Psoas muscle (tissue), 8 donors: ENCODE measurements around the gene GSG1L. TPM values are rescaled to one million over a fixed set of nuclear protein-coding genes. Genes with fewer than 3 reads are reported as not detected.

Experiments
- ATAC-seq, 4 donors: fragments of 200-7000 bp; cut with Tn5 transposase; one replicate each; pipeline ENCODE4 v1.9.1; 2020; ENCODE audit warnings: moderate library complexity in 3 of 4, mild to moderate bottlenecking in 2 of 4
- DNase-seq, 2 donors: peaks; one replicate each; pipeline ENCODE4 v3.0.0-alpha.2; 2020
- H3K27ac ChIP-seq: fragments of 200-600 bp; one replicate; pipeline ENCODE4 v1.8.0; 2022
- H3K27me3 ChIP-seq, 3 donors: fragments of 200-600 bp in 1 of 3; one replicate each; pipeline versions ENCODE4 v1.6.1 to v1.8.0; 2013 to 2022; ENCODE audit warnings: low read length in 2 of 3, mild to moderate bottlenecking in 2 of 3, moderate library complexity in 1 of 3; ENCODE audit not compliant: insufficient read depth in 3 of 3
- H3K36me3 ChIP-seq, 2 donors: fragments of 200-600 bp in 1 of 2; one replicate each; pipeline versions ENCODE4 v1.6.1 to v1.8.0; 2013 to 2022; ENCODE audit warnings: low read depth in 1 of 2, mild to moderate bottlenecking in 1 of 2, moderate library complexity in 1 of 2; ENCODE audit not compliant: insufficient read depth in 1 of 2
- H3K4me1 ChIP-seq: fragments of 200-600 bp; one replicate; pipeline ENCODE4 v1.8.0; 2022
- H3K4me3 ChIP-seq: fragments of 200-600 bp; one replicate; pipeline ENCODE4 v1.8.0; 2022; ENCODE audit warnings: mild to moderate bottlenecking
- H3K9me3 ChIP-seq: fragments of 200-600 bp; one replicate; pipeline ENCODE4 v1.8.0; 2022
- WGBS, 3 donors: extraction: QIAGEN DNeasy Blood & Tissue Kit; methylation state at CpG; one replicate each; pipeline versions ENCODE4 v1.1.6 to v1.1.7; 2013; 5-methylcytosine and 5-hydroxymethylcytosine counted together
- intact Hi-C, 2 donors: fragments of 100-400 bp; cut with DNase I; formaldehyde crosslinking; loops; one replicate each; pipeline versions ENCODE4 v1.11.0 to v1.14.2; 2022
- polyA plus RNA-seq, 3 donors: library from polyadenylated mRNA; stranded (reverse); fragments of 200-250 nt; gene quantifications; one replicate each; pipeline ENCODE4 v1.2.3, GENCODE V29; 2013
- total RNA-seq, 4 donors: library from RNA; stranded (reverse); fragmentation: NEBNext Ultra II Directional in 2 of 4; extraction: Animal tissue kit (Norgen Biotek cat#: 25700) in 2 of 4; gene quantifications; one replicate each; pipeline versions ENCODE4 v1.2.1 to v1.2.4, GENCODE V29; 2021 to 2023
- TF ChIP-seq, protein P1 (sequence below): fragments of 200-600 bp; IDR thresholded peaks from one replicate; pipeline ENCODE4 v1.8.0; 2022; ENCODE audit warnings: antibody characterized with exemption
- donor health status: healthy with polysubstance abuse.
- donor health status: DM: no; HTN: no; CAD: no; lungs with moderate emphysema.
- donor health status: Bipolar disorder and iron deficiency.
- donor health status: healthy.
- donor health status: DM: yes; HTN: yes; CAD: no.
- donor health status: DM: no; HTN: no; CAD: no.
- donor health status: DM: no; HTN: no; CAD: no.
- donor health status: DM: yes; HTN: yes; CAD: no.

GSG1L gene
- total and polyA plus RNA-seq, 7 donors: 0.04 to 0.17 (median 0.08) TPM; not detected in 2

DNA sequence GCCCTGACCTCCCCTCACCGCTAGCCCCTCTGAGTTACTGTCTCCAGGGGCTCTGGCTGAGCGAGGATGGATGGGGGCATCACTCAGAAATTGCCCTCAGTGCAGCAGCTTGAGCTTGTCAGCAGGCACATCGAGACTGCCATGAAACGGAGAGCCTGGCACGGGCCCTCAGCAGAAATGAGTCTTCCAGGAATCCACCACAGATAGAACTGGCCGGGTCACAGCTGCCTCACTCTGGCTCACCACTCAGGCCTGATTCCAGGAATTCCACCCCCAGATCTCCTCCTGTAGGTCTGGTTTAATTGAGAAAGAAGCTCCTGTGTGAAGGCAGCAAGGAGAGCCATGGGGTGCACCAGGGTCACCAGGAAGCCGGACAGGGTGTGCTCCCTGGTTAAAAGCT lies 85.5 kb downstream of the GSG1L start:
- DNase-seq: no peak
- WGBS, 3 donors: 17 to 19% (median 19%) methylated on average over 7 of the region's 7 CpGs
- intact Hi-C loops: no loop called here

GRCh38 chr16:27976990-27977389 lies 86.5 kb downstream of the GSG1L start:
- Histone ChIP-seq H3K4me3 (no peak overlapping the region), H3K27ac (no peak overlapping the region), H3K9me3 (no peaks in the 10 kb centered on the region), H3K4me1 (no peaks in the 10 kb centered on the region), H3K36me3 (no peaks in the 10 kb centered on the region), H3K27me3 (peaks cover 0 to 4% (median 4%) of the 10 kb centered on the region in 3 donors)
- no peak for DNase-seq
- no peak for ATAC-seq
- 86 to 88% (median 88%) methylated on average over 9 of the region's 9 CpGs for WGBS, 3 donors
- intact Hi-C loops: no loop called here
- TF ChIP-seq, protein P1, sequence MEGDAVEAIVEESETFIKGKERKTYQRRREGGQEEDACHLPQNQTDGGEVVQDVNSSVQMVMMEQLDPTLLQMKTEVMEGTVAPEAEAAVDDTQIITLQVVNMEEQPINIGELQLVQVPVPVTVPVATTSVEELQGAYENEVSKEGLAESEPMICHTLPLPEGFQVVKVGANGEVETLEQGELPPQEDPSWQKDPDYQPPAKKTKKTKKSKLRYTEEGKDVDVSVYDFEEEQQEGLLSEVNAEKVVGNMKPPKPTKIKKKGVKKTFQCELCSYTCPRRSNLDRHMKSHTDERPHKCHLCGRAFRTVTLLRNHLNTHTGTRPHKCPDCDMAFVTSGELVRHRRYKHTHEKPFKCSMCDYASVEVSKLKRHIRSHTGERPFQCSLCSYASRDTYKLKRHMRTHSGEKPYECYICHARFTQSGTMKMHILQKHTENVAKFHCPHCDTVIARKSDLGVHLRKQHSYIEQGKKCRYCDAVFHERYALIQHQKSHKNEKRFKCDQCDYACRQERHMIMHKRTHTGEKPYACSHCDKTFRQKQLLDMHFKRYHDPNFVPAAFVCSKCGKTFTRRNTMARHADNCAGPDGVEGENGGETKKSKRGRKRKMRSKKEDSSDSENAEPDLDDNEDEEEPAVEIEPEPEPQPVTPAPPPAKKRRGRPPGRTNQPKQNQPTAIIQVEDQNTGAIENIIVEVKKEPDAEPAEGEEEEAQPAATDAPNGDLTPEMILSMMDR: no peak

More for the DNA sequence above, 85.5 kb downstream of the GSG1L start:
- Histone ChIP-seq H3K9me3 (peaks cover under 1% of the 10 kb centered on the region), H3K4me3 (no peak overlapping the region), H3K36me3 (no peaks in the 10 kb centered on the region), H3K27me3 (peaks cover 0 to 4% (median 4%) of the 10 kb centered on the region in 3 donors), H3K27ac (no peak overlapping the region), H3K4me1 (no peaks in the 10 kb centered on the region)
- TF ChIP-seq, protein P1: no peak
- ATAC-seq: peak in 1 of 4 donors; percentile 44

DNA sequence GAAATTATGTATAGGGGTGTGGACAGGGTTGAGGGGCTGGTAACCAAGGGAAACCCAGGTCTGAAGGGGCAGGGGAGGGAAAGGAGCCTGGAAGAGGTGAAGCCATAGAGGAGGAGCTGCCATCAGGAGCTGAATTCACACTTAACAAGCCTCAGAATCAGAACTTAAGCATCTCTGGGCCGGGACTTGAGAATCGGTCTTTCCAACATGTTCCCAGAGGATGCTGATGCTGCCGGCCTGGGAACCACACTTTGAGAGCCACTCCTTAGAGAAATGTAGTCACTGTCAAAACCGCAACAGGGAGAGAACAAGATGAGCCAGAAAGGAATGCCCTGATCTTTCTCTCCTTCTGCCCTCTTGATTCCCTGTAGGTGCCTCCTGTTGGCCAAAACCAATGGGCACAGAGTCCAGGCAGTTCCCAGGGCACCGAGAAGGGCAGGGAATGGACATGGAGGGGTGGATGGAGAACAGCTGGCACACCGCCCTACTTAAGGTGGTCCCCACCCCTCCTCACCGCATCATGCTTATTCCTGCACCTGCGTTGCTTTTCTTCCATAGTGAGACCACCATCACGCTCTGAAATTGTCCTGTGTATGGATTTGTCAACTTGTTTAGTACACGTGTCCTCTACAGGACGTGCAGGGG lies 88.5 kb downstream of the GSG1L start:
- Histone ChIP-seq H3K9me3 (no peaks in the 10 kb centered on the region), H3K27ac (no peak overlapping the region), H3K27me3 (peaks cover 0 to 4% (median 4%) of the 10 kb centered on the region in 3 donors), H3K4me3 (no peak overlapping the region), H3K4me1 (no peaks in the 10 kb centered on the region), H3K36me3 (no peaks in the 10 kb centered on the region)
- DNase-seq (no peak), ATAC-seq (no peak)
- intact Hi-C loops: loop anchor here in 1 of 2 donors (5.0 kb wide), 1 partner anchor 97 kb away; no protein-coding TSS in a partner anchor
- TF ChIP-seq, protein P1: no peak
- 85 to 86% (median 86%) methylated on average over 11 of the region's 11 CpGs for whole genome bisulfite sequencing, 3 donors

GRCh38 chr16:27973678-27974077 lies 89.8 kb downstream of the GSG1L start:
- TF ChIP-seq, protein P1: no peak
- H3K9me3 ChIP-seq: peaks cover 3% of the 10 kb centered on the region
- intact Hi-C loops: loop anchor here in 1 of 2 donors (5.0 kb wide), 1 partner anchor 99 kb away; no protein-coding TSS in a partner anchor
- no peak for DNase-seq
- H3K27me3 ChIP-seq: peaks cover 0 to 4% (median under 1%) of the 10 kb centered on the region in 3 donors
- ATAC-seq: no peak
- H3K27ac ChIP-seq: no peak overlapping the region
- 56 to 59% (median 59%) methylated on average over 7 of the region's 7 CpGs for WGBS, 3 donors
- no peaks in the 10 kb centered on the region for H3K4me1 ChIP-seq
- H3K4me3 ChIP-seq: no peak overlapping the region
- no peaks in the 10 kb centered on the region for H3K36me3 ChIP-seq
